MM.1S (cell line): Measurements from ENCODE around the gene FANCC.
A peak's percentile ranks its signal among the peaks of the same experiment; 100 is the strongest.

Source experiments
- DNase-seq: peaks from one replicate; pipeline ENCODE4 v3.0.0-alpha.2; 2015
- H2AFZ ChIP-seq: fragments of 300-600 bp; sonication (generic); 2 replicates; pipeline ENCODE4 v1.6.0; 2016; ENCODE audit warnings: antibody characterized with exemption, low read length
- H3F3A ChIP-seq: fragments of 300-600 bp; sonication (generic); 2 replicates; pipeline ENCODE4 v1.6.1; 2016; ENCODE audit warnings: mild to moderate bottlenecking, antibody characterized with exemption, low read length, moderate library complexity, mixed read lengths; ENCODE audit not compliant: insufficient read depth
- H3K27ac ChIP-seq: fragments of 300-600 bp; sonication (generic); 2 replicates; pipeline ENCODE4 v1.5.1; 2016; ENCODE audit warnings: mild to moderate bottlenecking, low read length
- H3K27me3 ChIP-seq: fragments of 300-600 bp; sonication (generic); replicated peaks from 2 replicates; pipeline ENCODE4 v1.6.0; 2016; ENCODE audit warnings: low read length; ENCODE audit not compliant: insufficient read depth
- H3K36me3 ChIP-seq: fragments of 300-600 bp; sonication (generic); replicated peaks from 2 replicates; pipeline ENCODE4 v1.6.1; 2016; ENCODE audit warnings: mild to moderate bottlenecking, low read length, mixed read lengths; ENCODE audit not compliant: insufficient read depth
- H3K4me1 ChIP-seq: fragments of 300-600 bp; sonication (generic); 2 replicates; pipeline ENCODE4 v1.6.1; 2016; ENCODE audit warnings: low read length, mixed read lengths
- H3K4me2 ChIP-seq: fragments of 300-600 bp; sonication (generic); 2 replicates; pipeline ENCODE4 v1.6.0; 2016; ENCODE audit warnings: low read depth, low read length
- H3K4me3 ChIP-seq: fragments of 300-600 bp; sonication (generic); 2 replicates; pipeline ENCODE4 v1.5.1; 2016; ENCODE audit warnings: low read length, mixed read lengths
- H3K79me2 ChIP-seq: fragments of 300-600 bp; sonication (generic); 2 replicates; pipeline ENCODE4 v1.6.1; 2016; ENCODE audit warnings: mixed run types, low read length, mixed read lengths
- H3K9ac ChIP-seq: fragments of 300-600 bp; sonication (generic); 2 replicates; pipeline ENCODE4 v1.6.1; 2016; ENCODE audit warnings: low read length, mixed read lengths
- H3K9me2 ChIP-seq: fragments of 300-600 bp; sonication (generic); replicated peaks from 2 replicates; pipeline ENCODE4 v1.6.1; 2016; ENCODE audit warnings: mild to moderate bottlenecking, low read length, mixed read lengths; ENCODE audit not compliant: insufficient read depth
- H3K9me3 ChIP-seq: fragments of 300-600 bp; sonication (generic); replicated peaks from 2 replicates; pipeline ENCODE4 v1.6.1; 2016; ENCODE audit warnings: mild to moderate bottlenecking, low read length, mixed read lengths; ENCODE audit not compliant: insufficient read depth
- H4K20me1 ChIP-seq: fragments of 300-600 bp; sonication (generic); 2 replicates; pipeline ENCODE4 v1.6.1; 2016; ENCODE audit warnings: mild to moderate bottlenecking, low read length, moderate library complexity, mixed read lengths; ENCODE audit not compliant: insufficient read depth
- CTCF ChIP-seq: fragments of 300-600 bp; sonication (generic); IDR thresholded peaks from 2 replicates; pipeline ENCODE4 v1.5.1; 2016; ENCODE audit warnings: antibody characterized with exemption, low read length, mixed read lengths
- EZH2 ChIP-seq: fragments of 300-600 bp; sonication (generic); optimal IDR thresholded peaks from 2 replicates; pipeline ENCODE3; 2017; ENCODE audit warnings: low read depth, mild to moderate bottlenecking, antibody characterized with exemption, low read length, mixed read lengths
- EZH2phosphoT487 ChIP-seq: fragments of 300-600 bp; sonication (generic); IDR thresholded peaks from 2 replicates; pipeline ENCODE4 v1.6.1; 2018; ENCODE audit warnings: antibody characterized with exemption, low read length

FANCC gene

GRCh38 chr9:95316794-95317118 is 753 bp downstream of the FANCC start:
- Histone ChIP-seq H3K9me2 (no peaks in the 10 kb centered on the region), H3K27me3 (no peaks in the 10 kb centered on the region), H3K9me3 (no peaks in the 10 kb centered on the region), H3K79me2 (peaks cover 33% of the 10 kb centered on the region), H3K4me1 (0 out of 2 replicates have a peak, but pooled peaks cover 9% of the 10 kb centered on the region), H3K4me2 (peak overlapping the region; percentile 61), H3F3A (peaks cover 4% of the 10 kb centered on the region), H4K20me1 (no peaks in the 10 kb centered on the region), H3K9ac (peak overlapping the region; percentile 100), H3K27ac (peak overlapping the region; percentile 91; the same call in 1 of the 2 replicates), H3K36me3 (no peaks in the 10 kb centered on the region), H2AFZ (peak overlapping the region; percentile 74), H3K4me3 (peak overlapping the region; percentile 99)
- DNase-seq: peak; percentile 59
- no peak for TF ChIP-seq CTCF
- no peak for TF ChIP-seq EZH2phosphoT487
- TF ChIP-seq EZH2: no peak

DNA sequence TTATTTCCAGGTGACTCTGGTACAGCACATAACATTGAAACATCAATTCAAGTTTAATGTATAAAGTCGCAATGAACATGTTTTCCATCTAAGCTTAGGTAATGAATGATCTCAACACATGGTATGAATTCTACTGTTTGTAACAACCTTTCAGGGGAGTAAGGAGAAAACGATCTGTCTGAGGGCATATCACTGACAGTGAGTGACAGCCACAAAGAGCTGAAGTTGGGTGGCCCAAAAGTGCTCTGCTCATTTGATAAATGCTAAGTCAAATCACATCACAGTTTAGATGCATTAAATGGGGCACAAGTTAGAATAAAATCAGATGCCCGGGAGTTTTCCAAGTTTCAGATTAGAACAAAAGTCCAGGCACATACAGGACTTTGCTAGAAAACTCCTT is 1.2 kb downstream of the FANCC start:
- Histone ChIP-seq H3K4me2 (peak overlapping the region; percentile 61), H3K79me2 (peaks cover 33% of the 10 kb centered on the region), H3K4me1 (0 out of 2 replicates have a peak, but pooled peaks cover 9% of the 10 kb centered on the region), H4K20me1 (no peaks in the 10 kb centered on the region), H2AFZ (peak overlapping the region; percentile 74), H3K36me3 (no peaks in the 10 kb centered on the region), H3K4me3 (peak overlapping the region; percentile 99), H3F3A (peaks cover 4% of the 10 kb centered on the region), H3K27me3 (no peaks in the 10 kb centered on the region), H3K9me3 (no peaks in the 10 kb centered on the region), H3K27ac (peak overlapping the region; percentile 91; the same call in 1 of the 2 replicates), H3K9me2 (no peaks in the 10 kb centered on the region), H3K9ac (peak overlapping the region; percentile 100)
- TF ChIP-seq EZH2: no peak
- DNase-seq: peak; percentile 12

- no peak overlapping the region for H3K9ac ChIP-seq
- no peaks in the 10 kb centered on the region for H4K20me1 ChIP-seq
- TF ChIP-seq CTCF: no peak
- no peak for TF ChIP-seq EZH2
- no peak for TF ChIP-seq EZH2phosphoT487
- DNase-seq: no peak
- H3K27me3 ChIP-seq: no peaks in the 10 kb centered on the region
- no peaks in the 10 kb centered on the region for H3K9me2 ChIP-seq
- H3K4me1 ChIP-seq: 0 out of 2 replicates have a peak, but pooled peaks cover 9% of the 10 kb centered on the region
- no peaks in the 10 kb centered on the region for H3K36me3 ChIP-seq
- H3K4me2 ChIP-seq: no peak overlapping the region
- H3F3A ChIP-seq: peaks cover 4% of the 10 kb centered on the region
- H2AFZ ChIP-seq: no peak overlapping the region
- H3K9me3 ChIP-seq: no peaks in the 10 kb centered on the region
- H3K27ac ChIP-seq: no peak overlapping the region
- H3K79me2 ChIP-seq: peaks cover 39% of the 10 kb centered on the region
- H3K4me3 ChIP-seq: no peak overlapping the region
These were observed 2.3 kb downstream of the FANCC start for GRCh38 chr9:95315108-95315746.

DNA sequence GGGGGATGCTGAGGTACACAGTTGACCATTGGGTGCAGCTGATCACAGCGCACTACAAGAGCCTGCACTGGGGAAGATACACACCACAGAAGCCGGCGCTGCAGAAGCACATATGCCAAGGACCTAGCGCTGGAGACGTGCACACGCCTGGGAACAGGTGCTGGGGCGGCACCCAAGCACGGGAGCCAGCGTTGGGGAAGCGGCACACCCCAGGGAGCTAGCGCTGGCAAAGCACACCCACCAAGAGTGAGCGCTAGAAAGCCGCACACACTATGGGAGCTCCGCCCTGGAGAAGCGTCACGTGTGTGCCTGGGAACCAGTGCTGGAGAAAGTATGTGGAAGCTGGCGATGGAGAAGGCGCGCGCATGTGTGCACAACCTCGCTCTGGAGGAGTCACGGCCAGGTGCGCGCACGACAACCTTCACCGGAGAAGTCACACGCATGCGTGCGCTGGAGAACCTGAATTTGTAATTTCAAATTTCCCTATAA is 4.5 kb downstream of the FANCC start:
- Histone ChIP-seq H3K4me2 (no peak overlapping the region), H3K36me3 (no peaks in the 10 kb centered on the region), H3K4me3 (no peak overlapping the region), H3K79me2 (peaks cover 57% of the 10 kb centered on the region), H4K20me1 (no peaks in the 10 kb centered on the region), H3K9ac (no peak overlapping the region), H3K27me3 (no peaks in the 10 kb centered on the region), H3K9me3 (no peaks in the 10 kb centered on the region), H3K27ac (no peak overlapping the region), H3F3A (peaks cover 4% of the 10 kb centered on the region), H3K9me2 (no peaks in the 10 kb centered on the region), H3K4me1 (0 out of 2 replicates have a peak, but pooled peaks cover 9% of the 10 kb centered on the region), H2AFZ (no peak overlapping the region)
- no peak for DNase-seq
- TF ChIP-seq EZH2 (no peak), CTCF (no peak), EZH2phosphoT487 (no peak)
